ENCODE results near the gene ELK3.

ELK3 gene

GRCh38 chr12:96260644-96261043 lies 66.5 kb downstream of the ELK3 start:
- no peak for DNase-seq

GRCh38 chr12:96261557-96261956 lies 67.4 kb downstream of the ELK3 start:
- DNase-seq = no peak

DNA sequence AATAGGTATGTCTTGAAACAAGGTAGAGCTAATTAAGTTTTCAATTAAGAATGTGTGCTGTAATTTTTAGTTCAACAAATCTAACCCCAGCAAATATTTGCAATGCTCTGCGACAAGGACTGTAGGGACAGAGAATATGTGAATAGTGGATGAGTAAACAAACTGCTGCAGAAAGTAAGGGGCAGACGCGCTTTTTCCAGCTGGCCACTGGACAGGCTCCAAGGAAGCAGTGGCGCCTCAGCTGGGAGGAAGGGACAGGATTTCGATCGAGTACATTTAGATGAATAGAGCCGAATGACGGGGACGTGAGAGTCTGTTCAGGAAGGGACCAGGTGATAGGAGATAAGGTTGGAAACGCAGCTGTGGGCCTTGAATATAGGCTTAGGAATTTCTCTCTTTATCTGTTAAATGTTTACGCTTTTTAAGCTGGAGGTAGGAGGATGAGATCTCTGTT lies 69.3 kb downstream of the ELK3 start:
- DNase-seq = no peak

- DNase-seq = no peak
These were observed 71.2 kb downstream of the ELK3 start for GRCh38 chr12:96265400-96265799.

GRCh38 chr12:96265836-96266235 lies 71.7 kb downstream of the ELK3 start:
- no peak for DNase-seq

DNA sequence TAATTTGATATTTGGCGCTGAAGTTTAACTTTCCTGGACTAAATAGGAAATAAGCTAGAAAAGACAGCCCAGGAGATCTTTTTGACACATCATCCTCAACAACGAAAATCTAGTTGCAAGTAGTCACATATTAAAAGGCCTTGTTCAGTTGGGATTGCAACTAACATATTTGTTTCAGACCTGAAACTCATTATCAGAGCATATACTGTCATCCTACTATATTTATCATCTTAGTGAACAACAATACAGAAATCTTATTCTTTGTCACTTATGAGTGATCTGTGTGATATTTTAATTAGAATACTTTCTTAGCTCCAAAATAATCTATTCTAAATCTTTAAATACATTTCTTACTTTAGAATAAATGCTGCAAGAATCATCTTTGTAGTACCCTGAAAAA lies 72.1 kb downstream of the ELK3 start:
- DNase-seq = no peak

DNA sequence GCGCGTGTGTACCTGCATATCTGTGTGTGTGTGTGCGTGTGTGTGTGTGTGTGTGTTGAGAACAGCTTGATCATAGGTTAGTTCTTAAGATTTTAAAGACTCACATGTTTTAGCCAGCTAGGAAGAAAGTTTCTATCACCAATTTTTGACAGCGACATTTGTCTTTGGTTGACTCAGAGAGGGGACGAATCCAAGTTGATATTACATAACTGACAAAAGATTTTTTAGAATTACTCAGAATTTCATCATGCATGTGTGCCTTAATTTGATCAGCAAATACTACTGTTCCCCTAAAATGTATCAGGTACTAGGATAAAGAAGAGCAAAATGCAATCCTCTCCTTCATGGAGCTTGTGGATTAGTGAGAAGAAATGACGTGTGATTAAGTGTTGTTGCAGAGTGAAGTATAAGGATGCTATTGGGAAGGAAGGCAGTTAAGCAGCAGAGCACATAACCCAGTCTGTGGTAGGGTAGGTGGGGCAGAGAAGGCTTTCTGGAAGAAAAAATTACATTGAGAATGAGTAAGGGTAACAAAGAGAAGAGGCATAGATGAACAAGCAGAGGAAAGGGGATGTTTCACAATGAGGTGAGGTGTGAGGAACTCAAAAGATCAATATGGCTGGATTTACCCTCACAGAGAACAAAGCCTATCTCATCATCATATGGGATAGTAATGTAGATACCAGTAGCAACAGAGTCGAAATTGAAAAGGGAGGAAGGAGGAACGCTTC lies 77.5 kb downstream of the ELK3 start:
- no peak for DNase-seq

- no peak for DNase-seq
These were observed 80.2 kb downstream of the ELK3 start for GRCh38 chr12:96274331-96274730.

DNA sequence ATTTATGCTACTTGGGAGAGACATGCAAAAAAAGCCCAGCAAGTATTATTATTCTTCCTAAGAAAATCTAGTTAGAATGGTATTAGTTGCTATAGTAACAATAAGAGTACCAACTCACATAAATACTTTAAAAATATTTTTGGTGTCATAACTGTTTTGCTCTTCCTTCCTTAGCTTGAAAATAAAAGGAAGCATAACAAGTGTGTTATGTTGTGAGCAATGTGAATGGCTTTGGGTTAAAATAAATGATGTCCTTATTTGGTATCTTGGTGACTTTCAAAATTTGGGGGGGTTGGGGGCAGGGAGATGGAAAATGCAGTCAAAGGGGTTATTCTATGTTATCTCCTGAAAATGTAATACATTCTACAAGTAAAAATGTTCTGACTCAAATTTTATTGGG lies 91.0 kb downstream of the ELK3 start:
- DNase-seq = no peak

- no peak for DNase-seq
These were observed 94.9 kb downstream of the ELK3 start for GRCh38 chr12:96289067-96289466.

GRCh38 chr12:96293093-96293492 lies 98.9 kb downstream of the ELK3 start:
- DNase-seq = no peak

DNA sequence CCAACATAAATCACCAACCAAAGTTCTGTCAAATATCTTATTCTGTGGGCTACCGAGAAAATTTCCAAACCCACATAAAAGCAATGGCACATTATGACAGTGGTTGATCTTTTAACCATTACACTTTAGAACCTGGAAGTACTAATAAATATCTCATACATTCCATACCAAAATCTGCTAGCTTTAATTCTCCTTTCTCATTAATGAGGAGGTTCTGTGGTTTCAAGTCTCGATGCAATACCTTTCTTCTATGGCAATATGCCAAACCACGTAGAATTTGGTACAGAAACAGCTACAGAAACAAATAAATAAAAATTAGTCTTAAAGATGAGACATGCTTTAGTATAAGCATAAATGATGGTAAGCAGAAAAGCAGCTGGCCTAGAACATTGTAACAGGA lies 100.7 kb downstream of the ELK3 start:
- DNase-seq = no peak

GRCh38 chr12:96295532-96296160 lies 101.5 kb downstream of the ELK3 start:
- DNase-seq = no peak

GRCh38 chr12:96297504-96297903 lies 103.3 kb downstream of the ELK3 start:
- no peak for DNase-seq

- DNase-seq = no peak
These were observed 105.9 kb downstream of the ELK3 start for GRCh38 chr12:96300064-96300463.

DNA sequence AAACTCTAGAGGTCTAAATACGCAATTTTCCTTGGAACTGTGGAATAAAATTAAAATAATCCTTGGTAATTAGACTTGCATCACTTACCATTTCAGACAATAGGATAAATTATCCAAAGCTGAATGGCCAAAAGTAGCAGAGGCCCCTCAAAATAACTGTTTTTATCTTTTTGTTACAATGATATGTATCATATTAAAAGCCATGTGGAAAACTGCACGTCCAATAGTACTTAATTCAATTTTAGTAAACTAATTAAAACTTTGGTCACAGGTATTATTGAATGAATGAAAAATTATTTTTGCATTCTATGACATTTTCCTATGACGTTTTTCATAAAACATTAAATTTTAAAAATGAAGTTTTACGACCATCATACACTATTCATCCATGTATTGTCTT lies 107.6 kb downstream of the ELK3 start:
- no peak for DNase-seq

DNA sequence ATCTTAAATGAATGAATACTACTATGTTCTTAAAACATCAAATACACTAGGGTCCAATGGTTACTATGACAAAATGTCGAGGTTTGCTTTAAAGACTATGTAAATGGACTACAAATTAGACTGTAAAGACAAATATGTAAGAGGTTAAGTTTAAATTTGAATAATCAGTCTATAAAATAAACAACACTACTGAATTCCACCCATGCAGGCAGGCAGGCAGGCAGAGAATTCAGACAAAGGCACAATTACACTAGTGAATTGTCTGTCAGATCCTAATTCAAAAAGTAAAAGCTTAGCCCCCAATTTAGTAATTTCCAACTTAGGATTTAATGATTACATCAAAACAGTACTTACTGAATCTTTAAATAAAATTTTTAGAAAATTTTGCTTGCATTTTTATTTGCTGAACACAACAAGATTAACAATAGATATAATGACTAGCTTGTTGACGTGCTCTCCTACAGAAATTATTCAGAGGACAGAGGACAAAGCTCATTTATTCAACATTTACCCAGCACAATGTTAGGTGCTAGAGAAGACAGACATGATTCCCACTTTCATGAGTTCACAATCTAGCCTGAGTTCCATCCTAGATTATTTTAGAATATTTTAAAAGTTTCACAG lies 108.6 kb downstream of the ELK3 start:
- no peak for DNase-seq

DNA sequence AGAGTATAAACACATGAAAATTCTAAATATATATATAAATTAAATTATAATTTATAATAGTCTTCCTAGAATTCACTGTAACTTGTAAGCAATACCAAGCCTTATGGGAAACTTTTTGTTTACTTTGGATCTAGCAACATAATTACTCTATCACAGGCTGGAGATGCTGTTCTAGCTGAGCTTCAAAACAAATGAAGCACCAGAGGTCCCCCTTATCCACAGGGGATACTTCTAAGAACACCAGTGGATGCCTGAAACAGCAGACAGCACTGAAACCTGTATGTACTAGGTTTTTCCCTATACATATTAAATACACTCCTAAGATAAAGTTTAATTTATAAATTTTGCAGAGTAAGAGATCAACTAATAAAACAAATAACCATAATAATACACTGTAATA lies 109.5 kb downstream of the ELK3 start:
- DNase-seq = no peak

DNA sequence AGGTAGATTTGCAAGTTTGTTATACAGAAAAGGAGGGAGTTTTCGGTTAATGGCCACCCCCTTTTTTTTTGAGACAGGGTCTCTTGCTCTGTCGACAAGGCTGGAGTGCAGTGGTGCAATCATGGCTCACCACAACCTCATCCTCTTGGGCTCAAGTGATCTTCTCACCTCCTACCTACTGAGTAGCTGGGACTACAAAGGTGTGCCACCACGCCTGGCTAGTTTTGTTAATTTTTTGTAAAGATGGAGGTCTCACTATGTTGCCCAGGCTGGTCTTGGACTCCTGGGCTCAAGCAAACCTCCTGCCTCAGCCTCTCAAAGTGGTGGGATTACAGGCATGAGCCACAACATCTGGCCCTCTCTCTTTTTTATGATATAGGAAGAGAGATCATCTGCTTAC lies 111.5 kb downstream of the ELK3 start:
- DNase-seq = no peak

- DNase-seq = no peak
These were observed 114.7 kb downstream of the ELK3 start for GRCh38 chr12:96308881-96309280.

GRCh38 chr12:96310067-96310466 lies 115.9 kb downstream of the ELK3 start:
- no peak for DNase-seq

DNA sequence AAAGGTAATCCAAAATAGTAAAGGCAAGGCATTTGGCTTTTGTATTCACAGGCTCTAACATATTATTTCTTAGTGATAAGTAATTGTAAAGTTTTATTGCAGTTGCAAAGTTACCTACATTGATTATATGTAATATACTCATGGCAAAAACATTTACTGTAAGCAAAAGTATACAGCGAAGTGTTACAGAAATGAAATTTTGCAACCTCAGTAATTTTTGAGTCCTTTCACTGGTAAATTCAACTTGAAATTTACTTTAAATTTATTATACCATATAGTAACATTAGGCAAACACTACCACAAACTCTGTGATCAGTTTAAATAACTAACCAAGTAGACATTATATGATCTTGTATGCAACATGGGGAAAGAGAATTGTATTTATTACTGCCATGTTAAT lies 117.0 kb downstream of the ELK3 start:
- DNase-seq = no peak

GRCh38 chr12:96313606-96314005 lies 119.4 kb downstream of the ELK3 start:
- DNase-seq = no peak

- no peak for DNase-seq
These were observed 120.5 kb downstream of the ELK3 start for GRCh38 chr12:96314723-96315122.

Data from NCI-H187 (cell line).